ENCODE data around the gene CDH23. TPM values are rescaled to one million over a fixed set of nuclear protein-coding genes. Genes with fewer than 3 reads are reported as not detected.

CDH23 gene
- total RNA-seq, 4 donors from 2014 or later, result 0.57 to 5.9 (median 1.0) TPM

GRCh38 chr10:71372882-71373495 lies 23.7 kb upstream of the CDH23 start:
- H3K4me3 ChIP-seq, result no peak overlapping the region
- no peak for TF ChIP-seq POLR2A (IDR thresholded peaks at IDR 0.05)
- TF ChIP-seq, protein P1, sequence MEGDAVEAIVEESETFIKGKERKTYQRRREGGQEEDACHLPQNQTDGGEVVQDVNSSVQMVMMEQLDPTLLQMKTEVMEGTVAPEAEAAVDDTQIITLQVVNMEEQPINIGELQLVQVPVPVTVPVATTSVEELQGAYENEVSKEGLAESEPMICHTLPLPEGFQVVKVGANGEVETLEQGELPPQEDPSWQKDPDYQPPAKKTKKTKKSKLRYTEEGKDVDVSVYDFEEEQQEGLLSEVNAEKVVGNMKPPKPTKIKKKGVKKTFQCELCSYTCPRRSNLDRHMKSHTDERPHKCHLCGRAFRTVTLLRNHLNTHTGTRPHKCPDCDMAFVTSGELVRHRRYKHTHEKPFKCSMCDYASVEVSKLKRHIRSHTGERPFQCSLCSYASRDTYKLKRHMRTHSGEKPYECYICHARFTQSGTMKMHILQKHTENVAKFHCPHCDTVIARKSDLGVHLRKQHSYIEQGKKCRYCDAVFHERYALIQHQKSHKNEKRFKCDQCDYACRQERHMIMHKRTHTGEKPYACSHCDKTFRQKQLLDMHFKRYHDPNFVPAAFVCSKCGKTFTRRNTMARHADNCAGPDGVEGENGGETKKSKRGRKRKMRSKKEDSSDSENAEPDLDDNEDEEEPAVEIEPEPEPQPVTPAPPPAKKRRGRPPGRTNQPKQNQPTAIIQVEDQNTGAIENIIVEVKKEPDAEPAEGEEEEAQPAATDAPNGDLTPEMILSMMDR (IDR thresholded peaks at IDR 0.05), result no peak
- H3K9me3 ChIP-seq, result no peaks in the 10 kb centered on the region
- H3K27me3 ChIP-seq, result no peaks in the 10 kb centered on the region
- intact Hi-C loops (cut with DNase I), result no loop called here
- H3K27ac ChIP-seq, result peak overlapping the region in 2 of 4 donors; percentile 21 to 53
- DNase-seq, result no peak
- 55 to 71% methylated on average over 3 to 8 of the region's 10 CpGs for WGBS, 2 donors
- peaks cover 7 to 21% (median 10%) of the 10 kb centered on the region in 3 donors for H3K4me1 ChIP-seq
- no peaks in the 10 kb centered on the region for H3K36me3 ChIP-seq

DNA sequence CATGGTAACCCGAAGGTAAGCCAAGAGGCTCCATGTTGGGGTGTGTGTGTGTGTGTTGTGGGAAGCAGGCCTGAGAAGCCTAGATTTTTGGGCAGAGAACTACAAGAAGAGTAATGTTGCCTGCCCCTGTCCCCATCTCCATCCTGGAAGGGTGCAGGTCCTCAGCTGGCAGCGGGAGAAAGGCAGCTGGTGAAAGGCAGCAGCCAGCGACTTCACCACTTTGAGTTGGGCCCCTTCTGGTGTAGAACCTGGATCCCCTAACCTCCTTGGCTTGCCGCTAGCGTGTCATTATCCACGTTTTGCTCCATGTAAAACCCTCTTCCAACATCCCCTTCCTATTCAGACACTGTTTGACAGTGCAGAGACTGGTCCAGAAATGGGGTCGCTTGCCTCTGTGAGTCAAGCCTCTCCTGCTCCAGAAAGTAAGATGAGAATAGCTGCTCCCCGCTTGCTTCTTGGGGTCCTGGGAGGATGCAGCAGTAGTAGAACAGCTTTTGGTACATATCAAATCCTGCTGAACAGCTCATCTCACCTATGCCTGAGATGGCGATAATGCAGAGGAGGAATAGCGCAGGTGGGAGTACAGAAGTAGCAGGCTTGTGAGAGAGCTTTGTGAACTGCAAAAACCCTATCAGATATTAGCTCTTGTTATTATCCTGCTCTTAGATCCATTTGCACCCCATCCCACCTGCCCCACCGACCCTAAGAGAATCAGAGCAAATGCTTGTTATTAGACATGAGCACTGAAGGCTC lies 22.1 kb upstream of the CDH23 start:
- H3K27me3 ChIP-seq, result no peaks in the 10 kb centered on the region
- intact Hi-C loops (cut with DNase I), result no loop called here
- no peak for TF ChIP-seq POLR2A (IDR thresholded peaks at IDR 0.05)
- TF ChIP-seq, protein P1 (IDR thresholded peaks at IDR 0.05), result no peak
- H3K4me3 ChIP-seq, result no peak overlapping the region
- H3K4me1 ChIP-seq, result peaks cover 7 to 24% (median 10%) of the 10 kb centered on the region in 3 donors
- no peak overlapping the region for H3K27ac ChIP-seq
- H3K36me3 ChIP-seq, result no peaks in the 10 kb centered on the region
- 85 to 87% methylated on average over 9 of the region's 11 CpGs for WGBS, 2 donors
- no peaks in the 10 kb centered on the region for H3K9me3 ChIP-seq
- DNase-seq, result no peak

DNA sequence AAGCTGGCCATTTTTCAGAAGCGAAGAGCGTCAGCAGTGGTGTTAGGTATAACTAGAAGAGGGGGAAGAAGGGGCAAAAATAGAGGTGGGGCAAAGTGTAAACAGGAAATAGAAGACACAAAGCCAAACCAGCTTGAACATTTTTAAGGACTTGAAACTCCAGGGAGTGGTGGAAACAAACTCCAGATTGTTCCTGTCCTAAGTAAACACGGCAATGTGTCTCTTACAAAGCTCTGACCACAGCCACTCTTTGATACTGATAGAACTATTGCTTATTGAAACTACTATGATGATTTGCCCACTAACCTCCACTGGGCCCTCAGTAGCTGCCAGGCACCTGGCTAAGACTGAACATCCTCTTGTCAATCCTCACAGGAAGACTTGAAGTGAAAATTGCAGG lies 20.8 kb upstream of the CDH23 start:
- intact Hi-C loops (cut with DNase I), result no loop called here
- TF ChIP-seq, protein P1 (IDR thresholded peaks at IDR 0.05), result no peak
- no peak for TF ChIP-seq POLR2A (IDR thresholded peaks at IDR 0.05)

GRCh38 chr10:71378336-71379117 lies 18.2 kb upstream of the CDH23 start:
- Histone ChIP-seq H3K9me3 (no peaks in the 10 kb centered on the region), H3K4me1 (peaks cover 7 to 24% (median 10%) of the 10 kb centered on the region in 3 donors), H3K27ac (peak overlapping the region; percentile 60 to 91 (median 86)), H3K4me3 (no peak overlapping the region), H3K27me3 (no peaks in the 10 kb centered on the region), H3K36me3 (no peaks in the 10 kb centered on the region)
- DNase-seq, result no peak
- intact Hi-C loops (cut with DNase I), result no loop called here
- TF ChIP-seq POLR2A (IDR thresholded peaks at IDR 0.05), result no peak
- TF ChIP-seq, protein P1 (IDR thresholded peaks at IDR 0.05), result no peak
- 57% methylated on average over 6 of the region's 6 CpGs for WGBS, 2 donors

More for the DNA sequence above, 20.8 kb upstream of the CDH23 start:
- H3K36me3 ChIP-seq, result no peaks in the 10 kb centered on the region
- no peaks in the 10 kb centered on the region for H3K9me3 ChIP-seq
- no peaks in the 10 kb centered on the region for H3K27me3 ChIP-seq
- 50 to 56% methylated on average over 3 of the region's 3 CpGs for WGBS, 2 donors
- peak overlapping the region in 3 of 4 donors; percentile 43 to 91 (median 89) for H3K27ac ChIP-seq
- no peak overlapping the region for H3K4me3 ChIP-seq
- DNase-seq, result no peak
- H3K4me1 ChIP-seq, result peaks cover 7 to 24% (median 10%) of the 10 kb centered on the region in 3 donors
